ENCODE measurements around the gene CMIP. TPM values are rescaled to one million over a fixed set of nuclear protein-coding genes. Genes with fewer than 3 reads are reported as not detected.
A peak's percentile ranks its signal among the peaks of the same experiment; 100 is the strongest.

Gene CMIP
- total RNA-seq, 2 donors from 2014 or later: 7.7 to 19.2 TPM

GRCh38 chr16:81553814-81554675, 109.4 kb downstream of the CMIP start:
- H3K4me3 ChIP-seq: no peak overlapping the region
- DNase-seq (ENCODE audit: low spot score): no peak
- H3K9me3 ChIP-seq: no peaks in the 10 kb centered on the region
- H3K4me1 ChIP-seq: peaks cover 0 to 60% of the 10 kb centered on the region in 2 donors
- TF ChIP-seq CTCF (IDR thresholded peaks at IDR 0.05): no peak
- peak overlapping the region; percentile 24 to 42 for H3K27ac ChIP-seq
- no peaks in the 10 kb centered on the region for H3K36me3 ChIP-seq
- H3K27me3 ChIP-seq: no peaks in the 10 kb centered on the region

- no peak overlapping the region for H3K4me3 ChIP-seq
- H3K36me3 ChIP-seq: no peaks in the 10 kb centered on the region
- no peak overlapping the region for H3K27ac ChIP-seq
- no peak for TF ChIP-seq CTCF (IDR thresholded peaks at IDR 0.05)
- H3K27me3 ChIP-seq: no peaks in the 10 kb centered on the region
- H3K9me3 ChIP-seq: no peaks in the 10 kb centered on the region
- H3K4me1 ChIP-seq: peaks cover 0 to 61% of the 10 kb centered on the region in 2 donors
- DNase-seq (ENCODE audit: low spot score): no peak
Measured at GRCh38 chr16:81554979-81555378, 110.4 kb downstream of the CMIP start.

DNA sequence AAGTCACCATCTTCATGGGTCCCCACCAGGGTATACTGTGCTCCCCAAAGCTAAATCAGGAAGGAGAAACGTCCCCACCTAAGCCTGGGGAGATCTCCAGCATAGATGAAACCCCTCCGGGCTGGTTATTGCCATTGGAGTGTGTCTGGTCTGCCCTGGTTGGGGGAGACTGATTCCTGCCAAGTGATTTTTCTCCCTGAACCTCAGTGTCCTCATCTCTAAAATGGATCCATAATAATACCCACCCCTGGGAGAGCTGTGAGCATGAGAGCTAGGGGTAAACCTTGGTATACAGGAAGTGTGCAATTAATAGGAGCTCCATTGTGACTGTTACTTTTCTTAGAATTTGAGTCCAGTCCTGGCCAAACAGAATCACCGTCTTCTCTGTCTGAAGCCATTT, 111.1 kb downstream of the CMIP start:
- no peak for DNase-seq (ENCODE audit: low spot score)
- Histone ChIP-seq H3K27ac (no peak overlapping the region), H3K4me3 (no peak overlapping the region), H3K27me3 (no peaks in the 10 kb centered on the region), H3K9me3 (no peaks in the 10 kb centered on the region), H3K36me3 (no peaks in the 10 kb centered on the region), H3K4me1 (peaks cover 0 to 56% of the 10 kb centered on the region in 2 donors)
- TF ChIP-seq CTCF (IDR thresholded peaks at IDR 0.05): no peak

DNA sequence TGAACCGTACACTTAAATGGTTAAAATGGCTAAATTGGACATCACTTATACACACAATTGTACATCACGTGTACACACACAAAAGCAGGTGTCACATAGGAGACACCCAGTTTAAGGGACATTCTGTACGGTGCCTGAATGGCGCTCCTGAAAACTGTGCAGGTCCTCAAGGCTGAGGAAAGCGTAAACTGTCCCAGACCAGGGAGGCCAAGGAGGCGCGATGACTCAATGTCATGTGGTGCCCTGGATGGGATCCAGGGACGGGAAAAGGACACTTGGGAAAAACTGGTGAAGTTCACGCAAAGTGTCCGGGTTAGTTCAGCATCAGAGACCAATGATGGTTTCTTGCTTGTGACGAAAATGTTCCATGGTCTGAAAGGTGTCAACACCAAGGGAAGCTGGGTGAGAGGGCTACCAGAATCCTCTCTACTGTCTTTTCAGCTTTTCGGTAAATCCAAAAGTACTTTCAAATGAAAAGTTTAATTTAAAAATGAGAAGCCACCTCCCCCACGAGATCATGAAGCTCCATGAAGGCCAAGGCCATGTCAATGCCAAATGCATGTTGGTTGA, 112.2 kb downstream of the CMIP start:
- no peaks in the 10 kb centered on the region for H3K27me3 ChIP-seq
- no peak overlapping the region for H3K27ac ChIP-seq
- no peak for TF ChIP-seq CTCF (IDR thresholded peaks at IDR 0.05)
- DNase-seq (ENCODE audit: low spot score): no peak
- no peaks in the 10 kb centered on the region for H3K9me3 ChIP-seq
- peaks cover 0 to 46% of the 10 kb centered on the region in 2 donors for H3K4me1 ChIP-seq
- H3K4me3 ChIP-seq: no peak overlapping the region
- H3K36me3 ChIP-seq: no peaks in the 10 kb centered on the region

- TF ChIP-seq CTCF (IDR thresholded peaks at IDR 0.05): no peak
- Histone ChIP-seq H3K36me3 (no peaks in the 10 kb centered on the region), H3K4me3 (no peak overlapping the region), H3K4me1 (peaks cover 0 to 41% of the 10 kb centered on the region in 2 donors), H3K27me3 (no peaks in the 10 kb centered on the region), H3K27ac (no peak overlapping the region), H3K9me3 (no peaks in the 10 kb centered on the region)
- DNase-seq (ENCODE audit: low spot score): no peak
Measured at GRCh38 chr16:81558077-81558443, 113.5 kb downstream of the CMIP start.

Data from right atrium auricular region (tissue), 2 donors.